Pancreas (tissue), 10 donors: ENCODE data around the gene SCAF1. TPM values are rescaled to one million over a fixed set of nuclear protein-coding genes. Genes with fewer than 3 reads are reported as not detected.
A peak's percentile ranks its signal among the peaks of the same experiment; 100 is the strongest.

ENCODE experiments used
- ATAC-seq, 4 donors: fragments of 200-7000 bp; cut with Tn5 transposase; one replicate each; pipeline versions ENCODE4 v1.8.0 to v1.9.1; 2020; ENCODE audit warnings: mild to moderate bottlenecking in 4 of 4, moderate library complexity in 4 of 4
- DNase-seq, 6 donors: peaks; one replicate each; pipeline ENCODE4 v3.0.0-alpha.2; 2020
- FAIRE-seq: peaks from 2 replicates; lab custom pipeline; 2012; peaks lifted over from hg19 to GRCh38; lab: Jason Lieb, UNC
- H3K27ac ChIP-seq, 4 donors: fragments of 200-600 bp; sonication (generic); 1 replicate in 3 of 4; 2 replicates in 1 of 4; pipeline versions ENCODE4 v1.5.0 to v1.8.0; 2020
- H3K27me3 ChIP-seq, 4 donors: fragments of 200-600 bp; one replicate each; pipeline ENCODE4 v1.8.0; 2021
- H3K36me3 ChIP-seq, 3 donors: fragments of 200-600 bp; sonication (generic) in 1 of 3; one replicate each; pipeline versions ENCODE4 v1.5.0 to v1.8.0; 2020 to 2021
- H3K4me1 ChIP-seq, 3 donors: fragments of 200-600 bp; one replicate each; pipeline ENCODE4 v1.8.0; 2021
- H3K4me3 ChIP-seq, 4 donors: fragments of 200-600 bp; sonication (generic) in 2 of 4; one replicate each; pipeline versions ENCODE4 v1.5.0 to v1.8.0; 2020 to 2021
- H3K9me3 ChIP-seq, 4 donors: fragments of 200-600 bp; one replicate each; pipeline ENCODE4 v1.8.0; 2021
- WGBS, 2 donors: extraction: QIAGEN DNeasy Blood & Tissue Kit; methylation state at CpG; one replicate each; pipeline ENCODE4 v1.1.7; 2013; 5-methylcytosine and 5-hydroxymethylcytosine counted together
- intact Hi-C, 3 donors: fragments of 100-400 bp; cut with DNase I; formaldehyde crosslinking; loops; one replicate each; pipeline versions ENCODE4 v1.11.1 to v1.14.2; 2022
- polyA plus RNA-seq, 2 donors: library from polyadenylated mRNA; stranded (reverse); fragments of 200-250 nt; gene quantifications; one replicate each; pipeline ENCODE4 v1.2.3, GENCODE V29; 2013
- total RNA-seq, 6 donors: library from RNA; stranded (reverse); fragmentation: NEBNext Ultra II Directional in 4 of 6; extraction: Animal tissue kit (Norgen Biotek cat#: 25700) in 4 of 6; gene quantifications; one replicate each; pipeline versions ENCODE4 v1.2.1 to v1.2.4, GENCODE V29; 2021 to 2023
- TF ChIP-seq, protein P1 (sequence below), 4 donors: fragments of 200-600 bp; sonication (generic) in 3 of 4; IDR thresholded peaks; one replicate each; pipeline versions ENCODE4 v1.5.0 to v1.8.0; 2021; ENCODE audit warnings: antibody characterized with exemption in 4 of 4
- donor health status: healthy with polysubstance abuse.
- donor health status: DM: no; HTN: no; CAD: no; lungs with moderate emphysema.
- donor health status: DM: no; HTN: no; CAD: no.
- donor health status: control.
- donor health status: control.
- donor health status: Bipolar disorder and iron deficiency.
- donor health status: DM: yes; HTN: yes; CAD: no.
- donor health status: DM: no; HTN: no; CAD: no.
- donor health status: DM: no; HTN: no; CAD: no.
- donor health status: DM: yes; HTN: yes; CAD: no.

Gene SCAF1
- total and polyA plus RNA-seq, 8 donors: 17.3 to 34.8 (median 28.3) TPM

DNA sequence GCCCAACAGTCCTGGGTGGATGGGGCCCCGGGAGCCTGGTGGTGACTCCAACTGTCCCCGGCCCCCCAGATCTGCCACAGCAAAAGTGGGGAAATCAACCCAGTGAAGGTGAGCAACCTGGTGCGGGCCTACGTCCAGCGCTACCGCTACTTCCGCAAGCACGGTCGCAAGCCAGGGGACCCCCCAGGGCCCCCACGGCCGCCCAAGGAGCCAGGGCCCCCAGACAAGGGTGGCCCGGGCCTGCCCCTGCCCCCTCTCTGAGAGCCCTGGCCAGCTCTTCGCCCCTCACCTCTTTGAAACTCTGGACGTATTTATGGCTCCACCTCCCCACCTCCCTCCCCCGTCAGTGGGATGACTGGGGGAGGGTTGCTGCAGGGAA, 16.1 kb downstream of the SCAF1 start:
- no peak for FAIRE-seq

DNA sequence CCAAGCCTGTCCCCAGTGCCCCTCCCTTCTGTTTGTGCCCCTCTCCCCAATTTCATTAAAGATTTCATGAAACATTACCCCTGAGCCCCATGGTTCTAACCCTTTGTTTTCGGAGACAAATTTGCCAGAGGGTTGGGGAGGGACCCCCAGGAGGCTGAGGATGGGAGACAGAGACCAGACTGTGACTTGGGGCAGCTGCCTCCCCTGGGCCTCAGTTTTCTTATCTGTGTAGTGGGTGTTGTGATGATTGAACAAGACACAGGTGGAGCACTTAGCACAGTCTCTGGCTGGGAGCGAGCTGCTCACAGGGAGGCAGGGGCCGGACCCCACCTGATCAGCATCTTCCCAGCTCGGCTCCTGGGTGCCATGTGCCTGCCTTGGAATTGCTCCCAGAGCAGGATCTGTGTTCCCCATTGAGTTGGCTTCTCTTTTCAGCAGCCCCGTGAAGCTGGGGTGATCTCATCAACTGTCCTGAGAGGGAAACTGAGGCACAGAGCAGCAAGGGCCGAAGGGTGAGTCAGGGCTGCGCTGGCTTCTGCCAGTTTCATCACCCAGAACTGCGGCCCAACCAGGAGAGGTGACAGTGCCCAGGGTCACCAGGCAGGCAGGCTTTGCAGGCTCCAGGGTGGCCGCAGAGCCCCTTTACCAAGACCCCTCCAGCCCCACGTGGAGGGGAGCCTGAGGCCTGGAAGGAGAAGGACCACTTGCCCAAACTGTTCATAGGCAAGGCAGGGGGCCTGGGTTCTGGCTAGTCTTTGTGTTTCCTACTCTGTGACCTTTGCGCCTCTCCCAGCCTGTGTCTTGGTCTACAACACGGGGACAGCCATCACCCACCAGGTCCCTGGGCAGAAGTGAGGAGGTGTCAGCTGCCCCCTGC, 16.8 kb downstream of the SCAF1 start:
- FAIRE-seq (no peak), ATAC-seq (no peak), DNase-seq (peak in 1 of 6 donors; percentile 73)
- Histone ChIP-seq H3K4me3 (no peak overlapping the region), H3K36me3 (peaks cover 0 to 45% (median 11%) of the 10 kb centered on the region in 3 donors), H3K4me1 (peaks cover 0 to 2% (median 0%) of the 10 kb centered on the region in 3 donors), H3K27ac (no peak overlapping the region), H3K27me3 (no peaks in the 10 kb centered on the region), H3K9me3 (no peaks in the 10 kb centered on the region)
- whole genome bisulfite sequencing, 2 donors: 89 to 92% methylated on average over 11 to 12 of the region's 12 CpGs
- intact Hi-C loops: no loop called here
- TF ChIP-seq, protein P1, sequence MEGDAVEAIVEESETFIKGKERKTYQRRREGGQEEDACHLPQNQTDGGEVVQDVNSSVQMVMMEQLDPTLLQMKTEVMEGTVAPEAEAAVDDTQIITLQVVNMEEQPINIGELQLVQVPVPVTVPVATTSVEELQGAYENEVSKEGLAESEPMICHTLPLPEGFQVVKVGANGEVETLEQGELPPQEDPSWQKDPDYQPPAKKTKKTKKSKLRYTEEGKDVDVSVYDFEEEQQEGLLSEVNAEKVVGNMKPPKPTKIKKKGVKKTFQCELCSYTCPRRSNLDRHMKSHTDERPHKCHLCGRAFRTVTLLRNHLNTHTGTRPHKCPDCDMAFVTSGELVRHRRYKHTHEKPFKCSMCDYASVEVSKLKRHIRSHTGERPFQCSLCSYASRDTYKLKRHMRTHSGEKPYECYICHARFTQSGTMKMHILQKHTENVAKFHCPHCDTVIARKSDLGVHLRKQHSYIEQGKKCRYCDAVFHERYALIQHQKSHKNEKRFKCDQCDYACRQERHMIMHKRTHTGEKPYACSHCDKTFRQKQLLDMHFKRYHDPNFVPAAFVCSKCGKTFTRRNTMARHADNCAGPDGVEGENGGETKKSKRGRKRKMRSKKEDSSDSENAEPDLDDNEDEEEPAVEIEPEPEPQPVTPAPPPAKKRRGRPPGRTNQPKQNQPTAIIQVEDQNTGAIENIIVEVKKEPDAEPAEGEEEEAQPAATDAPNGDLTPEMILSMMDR (IDR thresholded peaks at IDR 0.05): no peak

More for the DNA sequence above, 16.1 kb downstream of the SCAF1 start:
- Histone ChIP-seq H3K27ac (no peak overlapping the region), H3K4me1 (no peaks in the 10 kb centered on the region), H3K9me3 (no peaks in the 10 kb centered on the region), H3K4me3 (no peak overlapping the region), H3K27me3 (no peaks in the 10 kb centered on the region), H3K36me3 (peaks cover 0 to 50% (median 17%) of the 10 kb centered on the region in 3 donors)
- intact Hi-C loops: no loop called here
- TF ChIP-seq, protein P1 (IDR thresholded peaks at IDR 0.05): no peak
- DNase-seq: peak in 2 of 6 donors; percentile 49 to 67
- WGBS, 2 donors: 90 to 95% methylated on average over 12 to 15 of the region's 15 CpGs
- ATAC-seq: no peak

DNA sequence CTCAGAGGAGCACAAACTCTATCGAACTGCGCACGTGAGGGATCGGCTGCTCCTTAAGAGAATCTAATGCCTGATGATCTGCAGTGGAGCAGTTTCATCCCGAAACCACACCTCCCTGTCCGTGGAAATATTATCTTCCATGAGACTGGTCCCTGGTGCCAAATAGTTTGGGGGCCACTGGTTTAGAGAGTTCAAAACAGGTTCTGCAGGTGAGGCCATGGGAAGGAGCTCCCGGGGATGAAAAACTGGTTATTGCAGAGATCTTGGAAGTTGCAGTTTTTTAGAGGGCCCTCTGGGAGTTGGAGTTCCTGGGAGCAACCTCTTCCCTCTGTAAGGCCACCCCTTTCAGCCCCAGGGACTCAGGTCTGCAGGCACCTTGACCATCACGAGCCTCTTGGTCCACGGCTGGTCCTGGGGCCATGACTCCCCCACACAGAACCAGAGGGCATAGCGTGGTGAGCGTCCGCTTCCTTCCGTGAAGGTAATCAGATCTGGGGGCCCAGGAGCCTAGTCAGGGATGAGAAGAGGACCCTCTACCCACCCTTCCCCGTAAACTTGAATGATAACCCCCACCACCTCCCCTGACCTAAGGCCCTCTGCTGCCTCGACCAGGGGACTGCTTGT, 18.4 kb downstream of the SCAF1 start:
- ATAC-seq: no peak
- 86 to 90% methylated on average over 15 of the region's 15 CpGs for WGBS, 2 donors
- H3K36me3 ChIP-seq: peaks cover 0 to 32% (median 11%) of the 10 kb centered on the region in 3 donors

DNA sequence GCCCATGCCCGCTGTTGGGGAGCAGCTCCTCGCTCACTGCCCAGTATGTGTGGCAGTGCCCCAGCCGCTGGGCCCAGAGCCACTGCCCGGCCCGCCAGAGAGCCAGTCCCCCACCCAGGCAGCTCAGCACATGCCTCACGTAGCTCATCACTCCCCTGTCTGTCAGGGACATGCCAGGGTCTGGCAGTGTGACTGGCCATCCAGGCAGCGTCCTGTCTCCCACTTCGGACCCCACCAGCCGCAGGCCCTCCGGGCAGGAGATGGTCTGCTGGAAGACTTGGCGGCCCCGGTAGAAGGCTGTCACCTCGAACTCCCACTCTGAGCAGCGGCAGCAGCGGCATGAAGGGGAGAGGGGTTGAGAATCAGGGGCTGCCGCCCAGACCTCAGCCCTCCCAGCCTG, 20.0 kb downstream of the SCAF1 start:
- WGBS, 2 donors: 91% methylated on average over 16 of the region's 16 CpGs
- peaks cover 0 to 7% (median 5%) of the 10 kb centered on the region in 3 donors for H3K4me1 ChIP-seq
- FAIRE-seq (no peak), ATAC-seq (no peak), DNase-seq (peak in 2 of 6 donors; percentile 48 to 73)
- no peak overlapping the region for H3K27ac ChIP-seq
- intact Hi-C loops: no loop called here
- H3K36me3 ChIP-seq: peaks cover 0 to 28% (median 11%) of the 10 kb centered on the region in 3 donors
- no peaks in the 10 kb centered on the region for H3K9me3 ChIP-seq
- TF ChIP-seq, protein P1 (IDR thresholded peaks at IDR 0.05): no peak
- H3K4me3 ChIP-seq: no peak overlapping the region
- H3K27me3 ChIP-seq: no peaks in the 10 kb centered on the region

More for the DNA sequence above, 18.4 kb downstream of the SCAF1 start:
- no peak overlapping the region for H3K4me3 ChIP-seq
- intact Hi-C loops: no loop called here
- no peaks in the 10 kb centered on the region for H3K9me3 ChIP-seq
- H3K4me1 ChIP-seq: peaks cover 0 to 7% (median 0%) of the 10 kb centered on the region in 3 donors
- TF ChIP-seq, protein P1 (IDR thresholded peaks at IDR 0.05): no peak
- no peaks in the 10 kb centered on the region for H3K27me3 ChIP-seq
- FAIRE-seq (no peak), DNase-seq (peak in 1 of 6 donors; percentile 51)
- H3K27ac ChIP-seq: no peak overlapping the region
